ACC112 (cell line): ENCODE results near the gene CACNG1.
A peak's percentile ranks its signal among the peaks of the same experiment; 100 is the strongest.
"Not testable (repeated sequence)": the region's sequence is repeated elsewhere in the genome, so short reads cannot be mapped to it uniquely, and the experiment has no call there.

ENCODE experiments used
- H2AFZ ChIP-seq: fragments of 200-600 bp; sonication (generic); one replicate; pipeline ENCODE4 v1.6.0; 2017; ENCODE audit warnings: antibody characterized with exemption, low read length; ENCODE audit not compliant: unreplicated experiment
- H3K27ac ChIP-seq: fragments of 200-600 bp; sonication (generic); 2 replicates; pipeline ENCODE4 v1.5.1; 2014; ENCODE audit warnings: low read depth, mild to moderate bottlenecking, antibody characterized with exemption, low read length, moderate library complexity
- H3K27me3 ChIP-seq: fragments of 200-600 bp; sonication (generic); 2 replicates; pipeline ENCODE4 v1.6.1; 2014; ENCODE audit warnings: mild to moderate bottlenecking, antibody characterized with exemption, low read length, moderate library complexity, mixed read lengths; ENCODE audit not compliant: insufficient read depth
- H3K36me3 ChIP-seq: fragments of 200-600 bp; sonication (generic); 2 replicates; pipeline ENCODE4 v1.6.1; 2016; ENCODE audit warnings: mild to moderate bottlenecking, antibody characterized with exemption, low read length, moderate library complexity, mixed read lengths; ENCODE audit not compliant: insufficient read depth
- H3K4me1 ChIP-seq: fragments of 200-600 bp; sonication (generic); one replicate; pipeline ENCODE4 v1.6.1; 2016; ENCODE audit warnings: low read length, mixed read lengths; ENCODE audit not compliant: insufficient read depth, unreplicated experiment, control insufficient read depth
- H3K4me3 ChIP-seq: fragments of 200-600 bp; sonication (generic); 2 replicates; pipeline ENCODE4 v1.5.1; 2014; ENCODE audit warnings: mild to moderate bottlenecking, low read depth, low read length
- H3K79me2 ChIP-seq: fragments of 200-600 bp; sonication (generic); one replicate; pipeline ENCODE4 v1.6.0; 2016; ENCODE audit warnings: low read length; ENCODE audit not compliant: control insufficient read depth, unreplicated experiment, insufficient read depth

The CACNG1 gene

GRCh38 chr17:67082107-67082506 is 37.8 kb downstream of the CACNG1 start:
- Histone ChIP-seq H3K4me3 (no peak overlapping the region), H2AFZ (no peak overlapping the region), H3K79me2 (peaks cover 3% of the 10 kb centered on the region), H3K27ac (no peak overlapping the region), H3K4me1 (no peaks in the 10 kb centered on the region), H3K27me3 (no peaks in the 10 kb centered on the region), H3K36me3 (peaks cover 6% of the 10 kb centered on the region; the same call in 1 of the 2 replicates)

- no peak overlapping the region for H3K27ac ChIP-seq
- H3K79me2 ChIP-seq = peaks cover 3% of the 10 kb centered on the region
- peaks cover 6% of the 10 kb centered on the region for H3K36me3 ChIP-seq
- H2AFZ ChIP-seq = no peak overlapping the region
- H3K4me3 ChIP-seq = no peak overlapping the region
- no peaks in the 10 kb centered on the region for H3K4me1 ChIP-seq
- H3K27me3 ChIP-seq = no peaks in the 10 kb centered on the region
Measured at GRCh38 chr17:67085406-67085805, 41.1 kb downstream of the CACNG1 start.

- Histone ChIP-seq H3K27ac (no peak overlapping the region), H3K36me3 (peaks cover 9% of the 10 kb centered on the region), H3K4me3 (no peak overlapping the region), H3K27me3 (no peaks in the 10 kb centered on the region), H3K79me2 (peaks cover 6% of the 10 kb centered on the region), H2AFZ (no peak overlapping the region), H3K4me1 (no peaks in the 10 kb centered on the region)
Measured at GRCh38 chr17:67088639-67089038, 44.3 kb downstream of the CACNG1 start.

- peaks cover 9% of the 10 kb centered on the region for H3K36me3 ChIP-seq
- H3K27me3 ChIP-seq = no peaks in the 10 kb centered on the region
- H2AFZ ChIP-seq = no peak overlapping the region
- no peak overlapping the region for H3K4me3 ChIP-seq
- peaks cover 3% of the 10 kb centered on the region for H3K79me2 ChIP-seq
- H3K27ac ChIP-seq = no peak overlapping the region
- H3K4me1 ChIP-seq = peaks cover 8% of the 10 kb centered on the region
Measured at GRCh38 chr17:67090341-67090740, 46.0 kb downstream of the CACNG1 start.

- no peaks in the 10 kb centered on the region for H3K27me3 ChIP-seq
- H2AFZ ChIP-seq = no peak overlapping the region
- H3K4me3 ChIP-seq = no peak overlapping the region
- peaks cover 3% of the 10 kb centered on the region for H3K79me2 ChIP-seq
- no peak overlapping the region for H3K27ac ChIP-seq
- peaks cover 22% of the 10 kb centered on the region for H3K4me1 ChIP-seq
- H3K36me3 ChIP-seq = peaks cover 11% of the 10 kb centered on the region
Measured at GRCh38 chr17:67092291-67092690, 47.9 kb downstream of the CACNG1 start.

GRCh38 chr17:67092710-67093109 is 48.4 kb downstream of the CACNG1 start:
- Histone ChIP-seq H3K4me1 (peaks cover 22% of the 10 kb centered on the region), H3K36me3 (peaks cover 11% of the 10 kb centered on the region)
- not testable (repeated sequence) for H2AFZ ChIP-seq, H3K27me3 ChIP-seq, H3K4me3 ChIP-seq, H3K27ac ChIP-seq, H3K79me2 ChIP-seq

GRCh38 chr17:67093348-67093747 is 49.0 kb downstream of the CACNG1 start:
- Histone ChIP-seq H3K27ac (no peak overlapping the region), H3K27me3 (no peaks in the 10 kb centered on the region), H3K36me3 (peaks cover 11% of the 10 kb centered on the region; the same call in 1 of the 2 replicates), H3K4me1 (peaks cover 22% of the 10 kb centered on the region), H3K79me2 (peaks cover 6% of the 10 kb centered on the region), H2AFZ (no peak overlapping the region), H3K4me3 (no peak overlapping the region)

GRCh38 chr17:67095291-67095690 is 50.9 kb downstream of the CACNG1 start:
- Histone ChIP-seq H3K79me2 (peaks cover 12% of the 10 kb centered on the region), H3K4me3 (0 out of 2 replicates have a peak overlapping the region, but pooled peaks have one; percentile 13), H3K27ac (peak overlapping the region; percentile 85), H3K4me1 (peaks cover 22% of the 10 kb centered on the region), H3K36me3 (peaks cover 11% of the 10 kb centered on the region; the same call in 1 of the 2 replicates)
- H3K27me3 ChIP-seq, H2AFZ ChIP-seq: not testable (repeated sequence)

- Histone ChIP-seq H3K27me3 (no peaks in the 10 kb centered on the region), H3K27ac (peak overlapping the region; percentile 85), H3K4me3 (0 out of 2 replicates have a peak overlapping the region, but pooled peaks have one; percentile 13), H3K4me1 (peaks cover 22% of the 10 kb centered on the region), H3K79me2 (peaks cover 16% of the 10 kb centered on the region), H2AFZ (no peak overlapping the region), H3K36me3 (0 out of 2 replicates have a peak, but pooled peaks cover 7% of the 10 kb centered on the region)
Measured at GRCh38 chr17:67095803-67096202, 51.4 kb downstream of the CACNG1 start.

GRCh38 chr17:67096609-67097008 is 52.3 kb downstream of the CACNG1 start:
- Histone ChIP-seq H3K27ac (peak overlapping the region; percentile 85), H3K36me3 (0 out of 2 replicates have a peak, but pooled peaks cover 7% of the 10 kb centered on the region), H3K4me1 (peaks cover 27% of the 10 kb centered on the region), H2AFZ (no peak overlapping the region), H3K79me2 (peaks cover 20% of the 10 kb centered on the region), H3K4me3 (no peak overlapping the region), H3K27me3 (no peaks in the 10 kb centered on the region)

GRCh38 chr17:67098006-67098405 is 53.7 kb downstream of the CACNG1 start:
- peaks cover 40% of the 10 kb centered on the region for H3K4me1 ChIP-seq
- 0 out of 2 replicates have a peak, but pooled peaks cover 7% of the 10 kb centered on the region for H3K36me3 ChIP-seq
- H2AFZ ChIP-seq = no peak overlapping the region
- no peak overlapping the region for H3K4me3 ChIP-seq
- H3K79me2 ChIP-seq = peaks cover 24% of the 10 kb centered on the region
- no peak overlapping the region for H3K27ac ChIP-seq
- H3K27me3 ChIP-seq = no peaks in the 10 kb centered on the region
